ENCODE data around the gene BCCIP. TPM values are rescaled to one million over a fixed set of nuclear protein-coding genes. Genes with fewer than 3 reads are reported as not detected.

Gene BCCIP
- total RNA-seq, 1 donor from 2014 or later = 50.9 TPM

DNA sequence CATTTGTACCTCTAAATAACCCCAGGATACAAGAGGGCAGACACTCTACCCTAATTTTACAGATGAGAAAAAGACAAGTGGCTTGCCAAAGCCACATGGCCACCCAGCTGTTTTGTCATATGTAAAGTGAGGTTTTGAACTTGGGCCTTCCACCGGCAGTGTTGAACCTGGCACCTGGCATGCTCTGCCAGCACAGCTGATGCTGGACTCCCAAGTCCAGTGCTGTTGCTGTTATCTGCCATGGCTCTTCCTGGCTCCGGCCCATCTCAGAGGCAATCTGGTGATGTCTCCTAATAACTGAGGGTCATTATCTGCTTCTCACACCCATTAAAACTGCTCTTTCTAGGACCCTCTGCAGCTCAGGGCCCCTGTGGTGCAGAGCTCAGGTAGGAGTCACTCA lies 25.0 kb downstream of the BCCIP start:
- Mint-ChIP-seq H3K4me1 (ENCODE audit: low read depth, unreplicated experiment) (peaks cover 6% of the 10 kb centered on the region), H3K36me3 (ENCODE audit: unreplicated experiment) (no peaks in the 10 kb centered on the region), H3K27ac (ENCODE audit: unreplicated experiment) (no peak overlapping the region), H3K4me3 (ENCODE audit: unreplicated experiment) (no peak overlapping the region), H3K9me3 (ENCODE audit: unreplicated experiment) (no peaks in the 10 kb centered on the region), H3K27me3 (ENCODE audit: unreplicated experiment) (no peaks in the 10 kb centered on the region)
- TF ChIP-seq, protein P1, sequence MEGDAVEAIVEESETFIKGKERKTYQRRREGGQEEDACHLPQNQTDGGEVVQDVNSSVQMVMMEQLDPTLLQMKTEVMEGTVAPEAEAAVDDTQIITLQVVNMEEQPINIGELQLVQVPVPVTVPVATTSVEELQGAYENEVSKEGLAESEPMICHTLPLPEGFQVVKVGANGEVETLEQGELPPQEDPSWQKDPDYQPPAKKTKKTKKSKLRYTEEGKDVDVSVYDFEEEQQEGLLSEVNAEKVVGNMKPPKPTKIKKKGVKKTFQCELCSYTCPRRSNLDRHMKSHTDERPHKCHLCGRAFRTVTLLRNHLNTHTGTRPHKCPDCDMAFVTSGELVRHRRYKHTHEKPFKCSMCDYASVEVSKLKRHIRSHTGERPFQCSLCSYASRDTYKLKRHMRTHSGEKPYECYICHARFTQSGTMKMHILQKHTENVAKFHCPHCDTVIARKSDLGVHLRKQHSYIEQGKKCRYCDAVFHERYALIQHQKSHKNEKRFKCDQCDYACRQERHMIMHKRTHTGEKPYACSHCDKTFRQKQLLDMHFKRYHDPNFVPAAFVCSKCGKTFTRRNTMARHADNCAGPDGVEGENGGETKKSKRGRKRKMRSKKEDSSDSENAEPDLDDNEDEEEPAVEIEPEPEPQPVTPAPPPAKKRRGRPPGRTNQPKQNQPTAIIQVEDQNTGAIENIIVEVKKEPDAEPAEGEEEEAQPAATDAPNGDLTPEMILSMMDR (IDR thresholded peaks at IDR 0.05; ENCODE audit: partially characterized antibody, unreplicated experiment) = no peak
- no peak for DNase-seq

DNA sequence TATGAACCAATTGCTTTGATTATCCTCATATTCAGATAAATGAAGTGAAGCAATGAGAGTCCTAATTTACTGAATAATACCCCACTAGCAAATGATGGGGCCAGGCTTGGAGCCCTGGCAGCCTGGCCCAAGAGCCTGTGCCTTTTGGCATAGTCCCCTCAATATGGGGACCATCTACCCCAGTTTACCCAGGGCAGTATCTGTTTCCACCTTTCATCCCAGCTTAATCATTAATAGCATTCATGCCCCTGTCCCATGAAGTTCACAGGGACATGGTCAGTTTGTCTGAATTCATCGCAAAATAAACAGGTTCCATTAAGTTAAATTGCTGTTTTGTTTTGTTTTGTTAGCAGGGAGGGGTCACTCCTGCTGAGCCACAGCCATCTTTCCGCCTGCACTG lies 25.5 kb downstream of the BCCIP start:
- DNase-seq = no peak
- Mint-ChIP-seq H3K27ac (ENCODE audit: unreplicated experiment) (no peak overlapping the region), H3K36me3 (ENCODE audit: unreplicated experiment) (no peaks in the 10 kb centered on the region), H3K9me3 (ENCODE audit: unreplicated experiment) (no peaks in the 10 kb centered on the region), H3K27me3 (ENCODE audit: unreplicated experiment) (no peaks in the 10 kb centered on the region), H3K4me3 (ENCODE audit: unreplicated experiment) (no peak overlapping the region), H3K4me1 (ENCODE audit: low read depth, unreplicated experiment) (peaks cover 6% of the 10 kb centered on the region)
- TF ChIP-seq, protein P1 (IDR thresholded peaks at IDR 0.05; ENCODE audit: partially characterized antibody, unreplicated experiment) = no peak

DNA sequence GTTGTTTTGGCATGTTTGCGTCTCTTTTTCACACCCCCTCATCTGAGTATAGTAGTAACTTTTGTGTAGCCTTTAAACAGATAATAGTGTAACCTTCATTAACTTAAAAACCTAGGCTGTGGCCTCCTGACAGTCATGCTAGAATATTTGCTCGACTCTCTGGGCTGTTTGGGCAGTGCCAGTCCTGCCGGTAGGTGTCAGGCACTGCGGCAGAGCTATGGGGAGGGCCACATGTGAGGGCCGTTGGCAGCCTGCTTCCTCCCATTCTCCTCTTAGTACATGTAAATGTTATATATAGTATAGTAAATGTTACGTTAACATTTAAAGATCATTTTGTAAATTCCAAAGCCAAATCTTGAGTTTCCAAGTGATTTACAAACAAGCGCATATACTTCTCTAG lies 26.1 kb downstream of the BCCIP start:
- Mint-ChIP-seq H3K27ac (ENCODE audit: unreplicated experiment) (no peak overlapping the region), H3K36me3 (ENCODE audit: unreplicated experiment) (no peaks in the 10 kb centered on the region), H3K27me3 (ENCODE audit: unreplicated experiment) (no peaks in the 10 kb centered on the region), H3K9me3 (ENCODE audit: unreplicated experiment) (no peaks in the 10 kb centered on the region), H3K4me3 (ENCODE audit: unreplicated experiment) (no peak overlapping the region), H3K4me1 (ENCODE audit: low read depth, unreplicated experiment) (peaks cover 3% of the 10 kb centered on the region)
- TF ChIP-seq, protein P1 (IDR thresholded peaks at IDR 0.05; ENCODE audit: partially characterized antibody, unreplicated experiment) = no peak
- DNase-seq = no peak

DNA sequence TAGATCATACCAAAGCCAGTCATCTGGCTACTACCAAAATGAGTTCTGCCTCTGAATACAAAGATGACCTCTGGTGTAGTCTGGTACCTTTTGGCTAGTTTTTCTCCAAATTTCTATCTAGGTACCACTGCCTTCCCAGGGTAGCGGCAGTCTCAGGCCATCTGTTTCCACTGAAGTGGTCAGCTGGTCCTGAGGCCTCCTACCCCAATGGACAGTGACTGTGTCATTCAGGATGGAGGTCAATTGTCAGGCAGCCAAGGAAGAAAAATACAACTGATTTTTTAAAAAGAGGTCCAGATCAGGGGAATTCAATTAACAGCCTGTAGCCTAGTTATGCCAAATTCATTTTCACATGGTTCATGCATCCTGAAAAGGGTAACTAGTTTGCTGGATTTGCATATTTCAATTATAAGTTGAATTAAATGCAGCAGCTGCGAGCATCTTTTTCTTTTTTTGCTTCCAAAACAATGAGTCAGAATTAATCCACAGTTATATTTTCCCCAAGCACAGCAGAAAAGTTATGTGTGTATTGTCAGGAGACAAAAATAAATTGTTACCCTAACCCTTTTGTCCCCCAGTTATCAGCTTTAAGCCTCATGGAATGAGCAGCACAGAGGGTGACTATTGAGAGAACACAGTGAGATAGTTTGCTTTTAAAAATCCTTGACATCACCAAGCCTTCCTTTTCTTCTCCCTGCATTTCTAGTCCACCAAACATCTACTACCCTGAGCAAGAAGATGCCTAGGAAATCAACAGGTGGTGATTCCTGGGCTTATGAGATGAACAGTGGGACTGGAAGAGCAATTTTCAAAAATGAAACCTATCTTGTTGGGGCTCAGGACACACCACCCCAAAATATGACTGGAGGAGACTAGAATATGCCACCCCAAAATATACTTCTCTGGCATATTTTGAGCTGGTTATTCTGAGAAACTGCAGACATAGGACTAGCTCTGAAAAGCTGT lies 27.7 kb downstream of the BCCIP start:
- TF ChIP-seq, protein P1 (IDR thresholded peaks at IDR 0.05; ENCODE audit: partially characterized antibody, unreplicated experiment) = no peak
- no peak for DNase-seq
- H3K27me3 Mint-ChIP-seq (ENCODE audit: unreplicated experiment) = no peaks in the 10 kb centered on the region
- H3K4me3 Mint-ChIP-seq (ENCODE audit: unreplicated experiment) = no peak overlapping the region
- no peaks in the 10 kb centered on the region for H3K36me3 Mint-ChIP-seq (ENCODE audit: unreplicated experiment)
- no peaks in the 10 kb centered on the region for H3K9me3 Mint-ChIP-seq (ENCODE audit: unreplicated experiment)
- H3K4me1 Mint-ChIP-seq (ENCODE audit: low read depth, unreplicated experiment) = peaks cover 3% of the 10 kb centered on the region
- H3K27ac Mint-ChIP-seq (ENCODE audit: unreplicated experiment) = no peak overlapping the region

DNA sequence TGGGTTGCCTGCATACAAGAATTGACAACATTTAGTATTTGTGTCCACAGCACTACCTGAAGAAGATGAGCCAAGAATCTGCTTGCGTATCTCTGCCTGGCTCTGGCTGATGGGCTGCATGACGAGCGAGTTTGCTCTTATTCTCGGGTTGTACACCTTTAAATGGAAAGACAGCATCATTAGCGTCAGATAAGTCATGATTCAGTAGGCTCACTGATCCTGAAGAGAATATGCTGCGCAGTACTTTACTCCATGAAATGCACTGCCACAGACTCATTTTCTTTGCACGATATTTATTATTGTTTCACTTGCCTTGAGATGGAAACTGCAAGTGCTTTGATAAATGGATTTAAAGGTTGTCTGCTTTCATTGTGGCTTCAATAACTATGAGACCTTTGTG lies 29.1 kb downstream of the BCCIP start:
- no peak overlapping the region for H3K27ac Mint-ChIP-seq (ENCODE audit: unreplicated experiment)
- no peaks in the 10 kb centered on the region for H3K27me3 Mint-ChIP-seq (ENCODE audit: unreplicated experiment)
- H3K9me3 Mint-ChIP-seq (ENCODE audit: unreplicated experiment) = no peaks in the 10 kb centered on the region
- TF ChIP-seq, protein P1 (IDR thresholded peaks at IDR 0.05; ENCODE audit: partially characterized antibody, unreplicated experiment) = no peak
- H3K4me3 Mint-ChIP-seq (ENCODE audit: unreplicated experiment) = no peak overlapping the region
- H3K36me3 Mint-ChIP-seq (ENCODE audit: unreplicated experiment) = no peaks in the 10 kb centered on the region
- peaks cover 3% of the 10 kb centered on the region for H3K4me1 Mint-ChIP-seq (ENCODE audit: low read depth, unreplicated experiment)
- no peak for DNase-seq
